ENCODE measurements around the gene ZNF610.

Gene ZNF610

GRCh38 chr19:52370341-52370710, 34.3 kb downstream of the ZNF610 start:
- Histone ChIP-seq H3K27ac (ENCODE audit: low read length) (no peak overlapping the region), H4K20me1 (ENCODE audit: insufficient read depth, low read length) (no peaks in the 10 kb centered on the region), H3K4me2 (ENCODE audit: insufficient read depth, low read length) (no peak overlapping the region), H3K4me3 (ENCODE audit: low read depth in 1 of 2, low read length in 2 of 2) (no peak overlapping the region), H3K9ac (ENCODE audit: low read depth, low read length) (no peak overlapping the region), H3K4me1 (ENCODE audit: insufficient read depth, low read length) (no peaks in the 10 kb centered on the region), H2AFZ (ENCODE audit: low read depth, low read length) (no peak overlapping the region), H3K36me3 (ENCODE audit: insufficient read depth, low read length) (peaks cover 41% of the 10 kb centered on the region), H3K79me2 (ENCODE audit: insufficient read depth, low read length) (no peaks in the 10 kb centered on the region), H3K27me3 (ENCODE audit: insufficient read depth, low read length, poor library complexity) (no peaks in the 10 kb centered on the region), H3K9me3 (ENCODE audit: insufficient read depth, low read length, severe bottlenecking) (peaks cover 19% of the 10 kb centered on the region)
- ATAC-seq (ENCODE audit: insufficient read depth, low read depth) (no peak), DNase-seq (no peak)
- no peak for TF ChIP-seq CTCF (IDR thresholded peaks at IDR 0.05; ENCODE audit: borderline replicate concordance, extremely low read depth, low read length, poor library complexity, severe bottlenecking)
- TF ChIP-seq EZH2 (IDR thresholded peaks at IDR 0.05; ENCODE audit: borderline replicate concordance, low read depth, low read length, severe bottlenecking) = no peak

GRCh38 chr19:52391135-52391534, 55.1 kb downstream of the ZNF610 start:
- no peak for ATAC-seq (ENCODE audit: insufficient read depth, low read depth)

GRCh38 chr19:52397310-52398080, 61.5 kb downstream of the ZNF610 start, which contains the start of gene ZNF528:
Gene ZNF528, plus strand, starts transcription at chr19:52397849. Its CDS starts 4,165 bp downstream, at chr19:52402014.
- H3K4me2 ChIP-seq (ENCODE audit: insufficient read depth, low read length) = peak within 1 kb of the TSS; percentile 94
- H4K20me1 ChIP-seq (ENCODE audit: insufficient read depth, low read length) = no peaks in the 10 kb centered on the region
- H3K4me1 ChIP-seq (ENCODE audit: insufficient read depth, low read length) = peaks cover 39% of the 10 kb centered on the region
- H3K36me3 ChIP-seq (ENCODE audit: insufficient read depth, low read length) = peaks cover 58% of the 10 kb centered on the region
- H3K79me2 ChIP-seq (ENCODE audit: insufficient read depth, low read length) = peaks cover 61% of the 10 kb centered on the region
- no peaks in the 10 kb centered on the region for H3K27me3 ChIP-seq (ENCODE audit: insufficient read depth, low read length, poor library complexity)
- no peaks in the 10 kb centered on the region for H3K9me3 ChIP-seq (ENCODE audit: insufficient read depth, low read length, severe bottlenecking)
- DNase-seq (peak; percentile 98), ATAC-seq (ENCODE audit: insufficient read depth, low read depth) (peak; percentile 97)
- peak within 1 kb of the TSS; percentile 96 for H3K27ac ChIP-seq (ENCODE audit: low read length)
- TF ChIP-seq EZH2 (IDR thresholded peaks at IDR 0.05; ENCODE audit: borderline replicate concordance, low read depth, low read length, severe bottlenecking) (no peak), CTCF (IDR thresholded peaks at IDR 0.05; ENCODE audit: borderline replicate concordance, extremely low read depth, low read length, poor library complexity, severe bottlenecking) (no peak)
- peak within 1 kb of the TSS; percentile 93 to 98 for H3K4me3 ChIP-seq (ENCODE audit: low read depth in 1 of 2, low read length in 2 of 2)
- peak within 1 kb of the TSS; percentile 94 for H2AFZ ChIP-seq (ENCODE audit: low read depth, low read length)
- peak within 1 kb of the TSS; percentile 92 for H3K9ac ChIP-seq (ENCODE audit: low read depth, low read length)

More at GRCh38 chr19:52391135-52391534, 55.1 kb downstream of the ZNF610 start:
- H3K4me2 ChIP-seq (ENCODE audit: insufficient read depth, low read length) = no peak overlapping the region
- TF ChIP-seq EZH2 (IDR thresholded peaks at IDR 0.05; ENCODE audit: borderline replicate concordance, low read depth, low read length, severe bottlenecking) (no peak), CTCF (IDR thresholded peaks at IDR 0.05; ENCODE audit: borderline replicate concordance, extremely low read depth, low read length, poor library complexity, severe bottlenecking) (peak; percentile 32)
- DNase-seq = no peak
- peaks cover 12% of the 10 kb centered on the region for H3K4me1 ChIP-seq (ENCODE audit: insufficient read depth, low read length)
- no peak overlapping the region for H3K27ac ChIP-seq (ENCODE audit: low read length)
- no peaks in the 10 kb centered on the region for H4K20me1 ChIP-seq (ENCODE audit: insufficient read depth, low read length)
- H3K36me3 ChIP-seq (ENCODE audit: insufficient read depth, low read length) = peaks cover 42% of the 10 kb centered on the region
- H3K4me3 ChIP-seq (ENCODE audit: low read depth in 1 of 2, low read length in 2 of 2) = no peak overlapping the region
- no peaks in the 10 kb centered on the region for H3K27me3 ChIP-seq (ENCODE audit: insufficient read depth, low read length, poor library complexity)
- peaks cover 9% of the 10 kb centered on the region for H3K9me3 ChIP-seq (ENCODE audit: insufficient read depth, low read length, severe bottlenecking)
- no peak overlapping the region for H3K9ac ChIP-seq (ENCODE audit: low read depth, low read length)
- peaks cover 14% of the 10 kb centered on the region for H3K79me2 ChIP-seq (ENCODE audit: insufficient read depth, low read length)
- H2AFZ ChIP-seq (ENCODE audit: low read depth, low read length) = no peak overlapping the region

Data from DND-41 (cell line).